Esophagus muscularis mucosa (tissue), 4 donors: ENCODE results near the gene IL7R.

Experiments
- EP300 ChIP-seq: sonication (generic); formaldehyde crosslinking; IDR thresholded peaks from one replicate; pipeline ENCODE4 v1.6.1; 2017; ENCODE audit warnings: antibody characterized with exemption
- POLR2A ChIP-seq: fragments of 450-650 bp; IDR thresholded peaks from one replicate; pipeline ENCODE4 v1.6.1; 2017; ENCODE audit warnings: antibody characterized with exemption, moderate library complexity, mild to moderate bottlenecking, low read depth
- POLR2AphosphoS5 ChIP-seq, 2 donors: sonication (generic); formaldehyde crosslinking; IDR thresholded peaks; one replicate each; pipeline ENCODE4 v1.6.1; 2017; ENCODE audit warnings: antibody characterized with exemption in 2 of 2
- TF ChIP-seq, protein P1 (sequence below), 3 experiments: fragments of 200-600 bp in 2 of 3; fragments of 450-650 bp in 1 of 3; sonication (generic) in 2 of 3; IDR thresholded peaks; one replicate each; pipeline ENCODE4 v1.5.1; 2017 to 2019; ENCODE audit warnings: antibody characterized with exemption in 3 of 3, mild to moderate bottlenecking in 2 of 3, moderate library complexity in 1 of 3

DNA sequence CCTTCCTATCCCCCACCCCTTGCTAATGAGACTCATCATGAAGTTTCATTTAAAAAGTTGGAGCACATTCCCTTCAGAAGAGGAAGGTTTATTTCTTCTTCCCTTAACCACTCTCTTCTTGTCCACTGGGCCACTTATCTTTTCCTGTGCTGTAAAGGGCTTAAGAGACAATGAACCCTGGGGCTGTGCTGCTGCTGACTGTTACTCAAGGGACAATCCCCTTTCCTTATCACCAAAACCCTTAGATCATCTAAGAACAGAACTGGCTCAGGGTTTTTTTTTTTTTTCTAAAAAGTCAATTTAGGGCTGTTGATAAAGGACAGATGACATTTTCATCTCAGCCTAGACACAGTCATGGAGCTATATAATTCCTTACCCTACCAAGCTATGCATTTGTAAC, 52.1 kb downstream of the IL7R start:
- TF ChIP-seq, protein P1, sequence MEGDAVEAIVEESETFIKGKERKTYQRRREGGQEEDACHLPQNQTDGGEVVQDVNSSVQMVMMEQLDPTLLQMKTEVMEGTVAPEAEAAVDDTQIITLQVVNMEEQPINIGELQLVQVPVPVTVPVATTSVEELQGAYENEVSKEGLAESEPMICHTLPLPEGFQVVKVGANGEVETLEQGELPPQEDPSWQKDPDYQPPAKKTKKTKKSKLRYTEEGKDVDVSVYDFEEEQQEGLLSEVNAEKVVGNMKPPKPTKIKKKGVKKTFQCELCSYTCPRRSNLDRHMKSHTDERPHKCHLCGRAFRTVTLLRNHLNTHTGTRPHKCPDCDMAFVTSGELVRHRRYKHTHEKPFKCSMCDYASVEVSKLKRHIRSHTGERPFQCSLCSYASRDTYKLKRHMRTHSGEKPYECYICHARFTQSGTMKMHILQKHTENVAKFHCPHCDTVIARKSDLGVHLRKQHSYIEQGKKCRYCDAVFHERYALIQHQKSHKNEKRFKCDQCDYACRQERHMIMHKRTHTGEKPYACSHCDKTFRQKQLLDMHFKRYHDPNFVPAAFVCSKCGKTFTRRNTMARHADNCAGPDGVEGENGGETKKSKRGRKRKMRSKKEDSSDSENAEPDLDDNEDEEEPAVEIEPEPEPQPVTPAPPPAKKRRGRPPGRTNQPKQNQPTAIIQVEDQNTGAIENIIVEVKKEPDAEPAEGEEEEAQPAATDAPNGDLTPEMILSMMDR (IDR thresholded peaks at IDR 0.05), result no peak
- TF ChIP-seq POLR2AphosphoS5 (IDR thresholded peaks at IDR 0.05) (no peak), EP300 (no peak), POLR2A (no peak)
